Myocyte (in vitro differentiated cells): ENCODE measurements around the gene CXCL9. TPM values are rescaled to one million over a fixed set of nuclear protein-coding genes. Genes with fewer than 3 reads are reported as not detected.
"Not testable (repeated sequence)": the region's sequence is repeated elsewhere in the genome, so short reads cannot be mapped to it uniquely, and the experiment has no call there.

ENCODE experiments used
- DNase-seq: peaks from one replicate; pipeline ENCODE4 v3.0.0-alpha.2; 2012; ENCODE audit warnings: low read depth
- total RNA-seq: library from RNA; depleted of rRNA; stranded (reverse); fragments of >200 nt; gene quantifications from 2 replicates; pipeline ENCODE4 v1.2.3, GENCODE V29; 2014

The CXCL9 gene
- total RNA-seq, 1 donor from 2014 or later = not detected

- DNase-seq = not testable (repeated sequence)
Observed at GRCh38 chr4:75962072-75962471, 45.2 kb downstream of the CXCL9 start.

GRCh38 chr4:75958546-75958945 lies 48.8 kb downstream of the CXCL9 start:
- not testable (repeated sequence) for DNase-seq

DNA sequence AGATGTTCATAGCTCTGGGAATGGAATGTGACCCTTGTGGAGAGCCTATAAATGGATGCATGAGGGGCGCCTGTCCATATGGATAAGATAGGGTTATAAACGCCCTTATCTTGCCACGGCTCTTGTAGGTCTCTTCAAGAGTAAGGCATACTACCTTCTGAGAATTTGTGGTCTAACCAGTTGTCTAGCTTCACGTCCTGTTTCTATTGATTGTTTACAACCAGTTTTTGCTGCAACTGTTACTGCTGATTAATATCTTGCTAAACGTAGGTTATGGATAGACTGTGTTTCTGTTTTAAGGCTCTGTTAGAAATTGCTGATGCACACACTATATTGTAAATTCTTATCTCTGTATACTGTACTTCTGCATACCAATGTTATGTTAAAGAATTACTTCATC lies 52.5 kb downstream of the CXCL9 start:
- DNase-seq = not testable (repeated sequence)

DNA sequence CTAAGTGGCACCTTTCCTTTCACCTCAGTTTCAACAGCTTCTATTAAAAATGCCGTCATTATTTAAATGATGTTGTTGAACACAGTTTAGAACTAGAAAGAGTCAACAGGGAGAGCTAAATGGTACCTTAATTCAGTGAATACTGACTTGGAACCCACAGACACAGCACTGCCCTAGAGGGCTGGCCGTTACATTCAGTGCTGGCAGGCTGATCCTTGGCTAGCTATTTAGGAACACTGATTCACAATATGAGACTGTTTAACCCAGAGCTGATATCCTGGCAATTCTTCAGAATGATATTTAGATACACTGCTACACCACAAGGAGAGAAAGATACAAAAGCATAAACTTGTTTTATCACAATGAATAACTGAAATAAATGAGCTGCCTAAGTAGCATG lies 53.8 kb downstream of the CXCL9 start:
- DNase-seq = no peak

Other genes with a start within 250 kb of the CXCL9 start
- gene PPEF2, start 105.1 kb downstream of the CXCL9 start, total RNA-seq = not detected in 2 replicates
- 41.4 and 49.4 TPM in 2 replicates for gene NAAA, start 66.5 kb downstream of the CXCL9 start, total RNA-seq
- gene SDAD1, start 16.6 kb downstream of the CXCL9 start, total RNA-seq = 45.6 and 48.5 TPM in 2 replicates
- not detected in 2 replicates for gene CXCL10, start 16.0 kb upstream of the CXCL9 start, total RNA-seq
- gene CXCL11, start 28.6 kb upstream of the CXCL9 start, total RNA-seq = not detected in 2 replicates
- not detected in 2 replicates for gene ART3, start 67.2 kb upstream of the CXCL9 start, total RNA-seq
- gene NUP54, start 140.9 kb upstream of the CXCL9 start, total RNA-seq = 19.4 and 20.8 TPM in 2 replicates
- gene SCARB2, start 206.3 kb upstream of the CXCL9 start, total RNA-seq = 208 and 216 TPM in 2 replicates
- 0.13 and 0.21 TPM in 2 replicates for gene FAM47E, start 244.2 kb upstream of the CXCL9 start, total RNA-seq